Body of pancreas (tissue), 4 donors: ENCODE measurements around the gene TP53BP1. TPM values are rescaled to one million over a fixed set of nuclear protein-coding genes. Genes with fewer than 3 reads are reported as not detected.

ENCODE experiments used
- ATAC-seq: fragments of 150-250 bp; one replicate; pipeline ENCODE4 v1.9.1; 2016
- DNase-seq, 4 donors: peaks; one replicate each; pipeline ENCODE4 v3.0.0-alpha.2; 2019
- H3K27ac ChIP-seq, 4 donors: fragments of 200-600 bp; sonication (generic); 1 replicate in 3 of 4; 2 replicates in 1 of 4; pipeline versions ENCODE4 v1.5.1 to v1.6.1; 2016 to 2019; ENCODE audit warnings: mild to moderate bottlenecking in 1 of 4, mixed read lengths in 1 of 4, moderate library complexity in 1 of 4
- H3K27me3 ChIP-seq, 2 donors: fragments of 200-600 bp; sonication (generic); one replicate each; pipeline ENCODE4 v1.6.0; 2016; ENCODE audit warnings: mild to moderate bottlenecking in 1 of 2
- H3K36me3 ChIP-seq, 2 donors: fragments of 200-600 bp; sonication (generic); replicated peaks in 1 of 2; 2 replicates each; pipeline ENCODE4 v1.5.1; 2016; ENCODE audit warnings: low read depth in 2 of 2; ENCODE audit not compliant: insufficient read depth in 1 of 2
- H3K4me1 ChIP-seq: fragments of 200-600 bp; sonication (generic); one replicate; pipeline ENCODE4 v1.6.0; 2016
- H3K4me3 ChIP-seq, 2 donors: fragments of 200-600 bp; sonication (generic); 1 replicate in 1 of 2; 2 replicates in 1 of 2; pipeline ENCODE4 v1.5.1; 2016 to 2019
- H3K9me3 ChIP-seq, 3 donors: fragments of 200-600 bp; sonication (generic); 1 replicate in 2 of 3; 2 replicates in 1 of 3; pipeline ENCODE4 v1.5.1; 2016
- POLR2A ChIP-seq, 3 donors: fragments of 450-650 bp; IDR thresholded peaks; one replicate each; pipeline ENCODE4 v1.6.1; 2016; ENCODE audit warnings: antibody characterized with exemption in 3 of 3, mild to moderate bottlenecking in 2 of 3
- WGBS, 2 donors: methylation state at CpG; one replicate each; pipeline ENCODE4 v1.1.5; 2017; 5-methylcytosine and 5-hydroxymethylcytosine counted together
- intact Hi-C: fragments of 100-400 bp; cut with DNase I; formaldehyde crosslinking; loops from one replicate; pipeline ENCODE4 v1.15.1; 2023
- total RNA-seq, 2 donors: library from RNA; depleted of rRNA; stranded (reverse); fragments of >200 nt; gene quantifications; one replicate each; pipeline ENCODE4 v1.1.0, GENCODE V29; 2016
- TF ChIP-seq, protein P1 (sequence below), 7 experiments: fragments of 450-650 bp in 4 of 7; fragments of 200-600 bp in 3 of 7; sonication (generic) in 3 of 7; IDR thresholded peaks; one replicate each; pipeline ENCODE4 v1.5.1; 2016 to 2019; ENCODE audit warnings: antibody characterized with exemption in 7 of 7

The TP53BP1 gene
- total RNA-seq, 2 donors from 2014 or later, result 12.5 to 17.5 TPM

DNA sequence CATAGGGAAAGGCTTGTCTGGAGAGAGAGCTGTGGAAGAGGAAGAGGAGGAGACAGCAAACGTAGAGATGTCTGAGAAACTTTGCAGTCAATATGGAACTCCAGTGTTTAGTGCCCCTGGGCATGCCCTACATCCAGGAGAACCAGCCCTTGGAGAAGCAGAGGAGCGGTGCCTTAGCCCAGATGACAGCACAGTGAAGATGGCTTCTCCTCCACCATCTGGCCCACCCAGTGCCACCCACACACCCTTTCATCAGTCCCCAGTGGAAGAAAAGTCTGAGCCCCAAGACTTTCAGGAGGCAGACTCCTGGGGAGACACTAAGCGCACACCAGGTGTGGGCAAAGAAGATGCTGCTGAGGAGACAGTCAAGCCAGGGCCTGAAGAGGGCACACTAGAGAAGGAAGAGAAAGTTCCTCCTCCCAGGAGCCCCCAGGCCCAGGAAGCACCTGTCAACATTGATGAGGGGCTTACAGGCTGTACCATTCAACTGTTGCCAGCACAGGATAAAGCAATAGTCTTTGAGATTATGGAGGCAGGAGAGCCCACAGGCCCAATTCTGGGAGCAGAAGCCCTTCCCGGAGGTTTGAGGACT lies 31.4 kb upstream of the TP53BP1 start:
- Histone ChIP-seq H3K4me3 (no peak overlapping the region), H3K36me3 (no peaks in the 10 kb centered on the region), H3K4me1 (no peaks in the 10 kb centered on the region), H3K27me3 (no peaks in the 10 kb centered on the region), H3K9me3 (no peaks in the 10 kb centered on the region), H3K27ac (no peak overlapping the region)
- 80 to 86% methylated on average over 4 of the region's 4 CpGs for WGBS, 2 donors
- intact Hi-C loops, result no loop called here
- no peak for ATAC-seq
- TF ChIP-seq POLR2A (IDR thresholded peaks at IDR 0.05), result no peak
- TF ChIP-seq, protein P1, sequence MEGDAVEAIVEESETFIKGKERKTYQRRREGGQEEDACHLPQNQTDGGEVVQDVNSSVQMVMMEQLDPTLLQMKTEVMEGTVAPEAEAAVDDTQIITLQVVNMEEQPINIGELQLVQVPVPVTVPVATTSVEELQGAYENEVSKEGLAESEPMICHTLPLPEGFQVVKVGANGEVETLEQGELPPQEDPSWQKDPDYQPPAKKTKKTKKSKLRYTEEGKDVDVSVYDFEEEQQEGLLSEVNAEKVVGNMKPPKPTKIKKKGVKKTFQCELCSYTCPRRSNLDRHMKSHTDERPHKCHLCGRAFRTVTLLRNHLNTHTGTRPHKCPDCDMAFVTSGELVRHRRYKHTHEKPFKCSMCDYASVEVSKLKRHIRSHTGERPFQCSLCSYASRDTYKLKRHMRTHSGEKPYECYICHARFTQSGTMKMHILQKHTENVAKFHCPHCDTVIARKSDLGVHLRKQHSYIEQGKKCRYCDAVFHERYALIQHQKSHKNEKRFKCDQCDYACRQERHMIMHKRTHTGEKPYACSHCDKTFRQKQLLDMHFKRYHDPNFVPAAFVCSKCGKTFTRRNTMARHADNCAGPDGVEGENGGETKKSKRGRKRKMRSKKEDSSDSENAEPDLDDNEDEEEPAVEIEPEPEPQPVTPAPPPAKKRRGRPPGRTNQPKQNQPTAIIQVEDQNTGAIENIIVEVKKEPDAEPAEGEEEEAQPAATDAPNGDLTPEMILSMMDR (IDR thresholded peaks at IDR 0.05), result no peak
- no peak for DNase-seq

DNA sequence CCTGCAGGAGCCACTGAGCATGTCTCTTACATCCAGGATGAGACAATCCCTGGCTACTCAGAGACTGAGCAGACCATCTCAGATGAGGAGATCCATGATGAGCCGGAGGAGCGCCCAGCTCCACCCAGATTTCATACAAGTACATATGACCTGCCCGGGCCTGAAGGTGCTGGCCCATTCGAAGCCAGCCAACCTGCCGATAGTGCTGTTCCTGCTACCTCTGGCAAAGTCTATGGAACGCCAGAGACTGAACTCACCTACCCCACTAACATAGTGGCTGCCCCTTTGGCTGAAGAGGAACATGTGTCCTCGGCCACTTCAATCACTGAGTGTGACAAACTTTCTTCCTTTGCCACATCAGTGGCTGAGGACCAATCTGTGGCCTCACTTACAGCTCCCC lies 30.7 kb upstream of the TP53BP1 start:
- Histone ChIP-seq H3K9me3 (no peaks in the 10 kb centered on the region), H3K27ac (no peak overlapping the region), H3K27me3 (no peaks in the 10 kb centered on the region), H3K4me3 (no peak overlapping the region), H3K36me3 (no peaks in the 10 kb centered on the region), H3K4me1 (no peaks in the 10 kb centered on the region)
- intact Hi-C loops, result no loop called here
- TF ChIP-seq, protein P1 (IDR thresholded peaks at IDR 0.05), result no peak
- no peak for TF ChIP-seq POLR2A (IDR thresholded peaks at IDR 0.05)
- DNase-seq (no peak), ATAC-seq (no peak)
- WGBS, 2 donors, result 84% methylated on average over 3 to 7 of the region's 7 CpGs

DNA sequence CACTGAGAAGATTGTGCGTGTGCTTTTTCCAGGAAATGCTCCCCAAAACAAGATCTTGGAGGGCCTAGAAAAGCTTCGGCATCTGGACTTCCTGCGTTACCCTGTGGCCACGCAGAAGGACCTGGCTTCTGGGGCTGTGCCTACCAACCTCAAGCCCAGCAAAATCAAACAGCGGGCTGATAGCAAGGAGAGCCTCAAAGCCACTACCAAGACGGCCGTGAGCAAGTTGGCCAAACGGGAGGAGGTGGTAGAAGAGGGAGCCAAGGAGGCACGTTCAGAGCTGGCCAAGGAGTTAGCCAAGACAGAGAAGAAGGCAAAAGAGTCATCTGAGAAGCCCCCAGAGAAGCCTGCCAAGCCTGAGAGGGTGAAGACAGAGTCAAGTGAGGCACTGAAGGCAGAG lies 29.3 kb upstream of the TP53BP1 start:
- Histone ChIP-seq H3K4me3 (no peak overlapping the region), H3K27me3 (no peaks in the 10 kb centered on the region), H3K36me3 (no peaks in the 10 kb centered on the region), H3K9me3 (no peaks in the 10 kb centered on the region), H3K27ac (no peak overlapping the region), H3K4me1 (no peaks in the 10 kb centered on the region)
- WGBS, 2 donors, result 61 to 76% methylated on average over 7 to 9 of the region's 9 CpGs
- ATAC-seq (no peak), DNase-seq (no peak)
- intact Hi-C loops, result no loop called here
- TF ChIP-seq POLR2A (IDR thresholded peaks at IDR 0.05), result no peak
- TF ChIP-seq, protein P1 (IDR thresholded peaks at IDR 0.05), result no peak

DNA sequence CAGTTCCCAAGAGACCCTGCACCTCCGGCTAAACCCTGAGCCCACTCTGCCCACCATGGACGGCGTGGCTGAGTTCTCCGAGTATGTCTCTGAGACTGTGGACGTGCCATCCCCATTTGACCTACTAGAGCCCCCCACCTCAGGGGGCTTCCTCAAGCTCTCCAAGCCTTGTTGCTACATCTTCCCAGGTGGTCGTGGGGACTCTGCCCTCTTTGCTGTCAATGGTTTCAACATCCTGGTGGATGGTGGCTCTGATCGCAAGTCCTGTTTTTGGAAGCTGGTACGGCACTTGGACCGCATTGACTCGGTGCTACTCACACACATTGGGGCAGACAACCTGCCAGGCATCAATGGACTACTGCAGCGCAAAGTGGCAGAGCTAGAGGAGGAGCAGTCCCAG lies 28.5 kb upstream of the TP53BP1 start:
- no peak for TF ChIP-seq POLR2A (IDR thresholded peaks at IDR 0.05)
- TF ChIP-seq, protein P1 (IDR thresholded peaks at IDR 0.05), result no peak
- Histone ChIP-seq H3K4me1 (no peaks in the 10 kb centered on the region), H3K27me3 (no peaks in the 10 kb centered on the region), H3K27ac (no peak overlapping the region), H3K4me3 (no peak overlapping the region), H3K36me3 (no peaks in the 10 kb centered on the region), H3K9me3 (no peaks in the 10 kb centered on the region)
- 60 to 87% methylated on average over 3 to 11 of the region's 11 CpGs for WGBS, 2 donors
- no peak for ATAC-seq
- no peak for DNase-seq
- intact Hi-C loops, result no loop called here

DNA sequence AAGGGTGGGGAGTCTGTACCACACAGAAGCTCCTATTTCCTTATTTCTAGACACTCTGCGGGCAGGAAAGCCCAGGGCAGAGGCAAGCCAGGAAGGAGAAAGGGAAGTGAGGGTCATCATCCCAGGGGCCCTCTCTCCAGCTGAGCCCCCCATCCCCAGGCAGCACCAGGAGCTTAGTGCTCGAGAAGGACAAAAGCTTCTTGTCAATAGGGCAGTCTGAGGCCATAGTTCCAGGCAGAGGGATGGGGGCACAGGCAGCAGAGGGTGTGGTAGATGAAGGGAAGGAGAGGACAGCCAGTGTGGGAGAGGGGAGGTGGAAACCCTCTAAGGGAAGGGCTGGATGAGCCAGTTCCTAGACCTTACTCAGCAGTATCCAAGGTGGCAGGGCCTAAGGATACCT lies 27.2 kb upstream of the TP53BP1 start:
- Histone ChIP-seq H3K27ac (no peak overlapping the region), H3K27me3 (no peaks in the 10 kb centered on the region), H3K36me3 (no peaks in the 10 kb centered on the region), H3K9me3 (no peaks in the 10 kb centered on the region), H3K4me3 (no peak overlapping the region), H3K4me1 (no peaks in the 10 kb centered on the region)
- no peak for ATAC-seq
- TF ChIP-seq, protein P1 (IDR thresholded peaks at IDR 0.05), result no peak
- TF ChIP-seq POLR2A (IDR thresholded peaks at IDR 0.05), result no peak
- no peak for DNase-seq
- 76 to 85% methylated on average over 2 of the region's 2 CpGs for WGBS, 2 donors
- intact Hi-C loops, result no loop called here
